ENCODE measurements around the gene LTBP1.

DNA sequence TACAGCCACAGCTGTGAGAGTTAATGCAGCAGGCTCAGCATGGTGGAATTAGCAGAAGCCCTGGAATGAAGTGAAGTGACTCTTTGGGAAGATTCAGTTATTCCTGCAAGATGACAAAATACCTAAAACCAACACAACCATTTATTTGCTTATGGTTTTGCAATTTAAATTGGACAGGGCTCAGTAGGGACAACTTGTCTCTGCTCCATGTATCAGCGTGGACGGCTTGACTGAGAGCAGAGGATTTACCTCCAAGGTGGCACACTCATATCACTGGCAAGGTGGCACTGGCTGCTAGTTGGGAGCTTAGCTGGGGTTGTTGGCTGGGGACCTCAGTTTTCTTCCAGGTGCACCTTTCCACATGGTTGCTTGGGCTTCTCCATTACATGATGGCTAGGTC lies 58.3 kb downstream of the LTBP1 start:
- TF ChIP-seq EZH2phosphoT487 (IDR thresholded peaks at IDR 0.05; ENCODE audit: unreplicated experiment) (no peak), JUNB (IDR thresholded peaks at IDR 0.05; ENCODE audit: unreplicated experiment) (no peak), EZH2 (IDR thresholded peaks at IDR 0.05; ENCODE audit: low read depth, unreplicated experiment) (no peak), STAT1 (IDR thresholded peaks at IDR 0.05; ENCODE audit: unreplicated experiment) (no peak)
- TF ChIP-seq, protein P1, sequence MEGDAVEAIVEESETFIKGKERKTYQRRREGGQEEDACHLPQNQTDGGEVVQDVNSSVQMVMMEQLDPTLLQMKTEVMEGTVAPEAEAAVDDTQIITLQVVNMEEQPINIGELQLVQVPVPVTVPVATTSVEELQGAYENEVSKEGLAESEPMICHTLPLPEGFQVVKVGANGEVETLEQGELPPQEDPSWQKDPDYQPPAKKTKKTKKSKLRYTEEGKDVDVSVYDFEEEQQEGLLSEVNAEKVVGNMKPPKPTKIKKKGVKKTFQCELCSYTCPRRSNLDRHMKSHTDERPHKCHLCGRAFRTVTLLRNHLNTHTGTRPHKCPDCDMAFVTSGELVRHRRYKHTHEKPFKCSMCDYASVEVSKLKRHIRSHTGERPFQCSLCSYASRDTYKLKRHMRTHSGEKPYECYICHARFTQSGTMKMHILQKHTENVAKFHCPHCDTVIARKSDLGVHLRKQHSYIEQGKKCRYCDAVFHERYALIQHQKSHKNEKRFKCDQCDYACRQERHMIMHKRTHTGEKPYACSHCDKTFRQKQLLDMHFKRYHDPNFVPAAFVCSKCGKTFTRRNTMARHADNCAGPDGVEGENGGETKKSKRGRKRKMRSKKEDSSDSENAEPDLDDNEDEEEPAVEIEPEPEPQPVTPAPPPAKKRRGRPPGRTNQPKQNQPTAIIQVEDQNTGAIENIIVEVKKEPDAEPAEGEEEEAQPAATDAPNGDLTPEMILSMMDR (conservative IDR thresholded peaks at IDR 0.05; ENCODE audit: low read depth in 2 of 2): no peak
- TF ChIP-seq, protein P2, sequence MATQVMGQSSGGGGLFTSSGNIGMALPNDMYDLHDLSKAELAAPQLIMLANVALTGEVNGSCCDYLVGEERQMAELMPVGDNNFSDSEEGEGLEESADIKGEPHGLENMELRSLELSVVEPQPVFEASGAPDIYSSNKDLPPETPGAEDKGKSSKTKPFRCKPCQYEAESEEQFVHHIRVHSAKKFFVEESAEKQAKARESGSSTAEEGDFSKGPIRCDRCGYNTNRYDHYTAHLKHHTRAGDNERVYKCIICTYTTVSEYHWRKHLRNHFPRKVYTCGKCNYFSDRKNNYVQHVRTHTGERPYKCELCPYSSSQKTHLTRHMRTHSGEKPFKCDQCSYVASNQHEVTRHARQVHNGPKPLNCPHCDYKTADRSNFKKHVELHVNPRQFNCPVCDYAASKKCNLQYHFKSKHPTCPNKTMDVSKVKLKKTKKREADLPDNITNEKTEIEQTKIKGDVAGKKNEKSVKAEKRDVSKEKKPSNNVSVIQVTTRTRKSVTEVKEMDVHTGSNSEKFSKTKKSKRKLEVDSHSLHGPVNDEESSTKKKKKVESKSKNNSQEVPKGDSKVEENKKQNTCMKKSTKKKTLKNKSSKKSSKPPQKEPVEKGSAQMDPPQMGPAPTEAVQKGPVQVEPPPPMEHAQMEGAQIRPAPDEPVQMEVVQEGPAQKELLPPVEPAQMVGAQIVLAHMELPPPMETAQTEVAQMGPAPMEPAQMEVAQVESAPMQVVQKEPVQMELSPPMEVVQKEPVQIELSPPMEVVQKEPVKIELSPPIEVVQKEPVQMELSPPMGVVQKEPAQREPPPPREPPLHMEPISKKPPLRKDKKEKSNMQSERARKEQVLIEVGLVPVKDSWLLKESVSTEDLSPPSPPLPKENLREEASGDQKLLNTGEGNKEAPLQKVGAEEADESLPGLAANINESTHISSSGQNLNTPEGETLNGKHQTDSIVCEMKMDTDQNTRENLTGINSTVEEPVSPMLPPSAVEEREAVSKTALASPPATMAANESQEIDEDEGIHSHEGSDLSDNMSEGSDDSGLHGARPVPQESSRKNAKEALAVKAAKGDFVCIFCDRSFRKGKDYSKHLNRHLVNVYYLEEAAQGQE (IDR thresholded peaks at IDR 0.05; ENCODE audit: unreplicated experiment): no peak

Data from GM23338 (cell line).